Ovary (tissue), 9 donors: Measurements from ENCODE around the gene TEX44. TPM values are rescaled to one million over a fixed set of nuclear protein-coding genes. Genes with fewer than 3 reads are reported as not detected.

ENCODE experiments used
- DNase-seq, 5 donors: peaks; one replicate each; pipeline ENCODE4 v3.0.0-alpha.2; 2019 to 2020
- H3K27ac ChIP-seq, 2 donors: fragments of 200-600 bp; one replicate each; pipeline versions ENCODE4 v1.5.1 to v1.8.0; 2019 to 2022
- H3K27me3 ChIP-seq: fragments of 200-600 bp; one replicate; pipeline ENCODE4 v1.8.0; 2022
- H3K36me3 ChIP-seq: fragments of 200-600 bp; sonication (generic); one replicate; pipeline ENCODE4 v1.5.1; 2019
- H3K4me1 ChIP-seq: one replicate; pipeline ENCODE4 v1.8.1; 2013; ENCODE audit warnings: mild to moderate bottlenecking, moderate library complexity; ENCODE audit not compliant: insufficient read depth
- H3K4me3 ChIP-seq: fragments of 200-600 bp; sonication (generic); one replicate; pipeline ENCODE4 v1.5.1; 2017
- H3K9me3 ChIP-seq, 2 donors: fragments of 200-600 bp in 1 of 2; sonication (generic) in 1 of 2; one replicate each; pipeline versions ENCODE4 v1.5.1 to v1.8.1; 2013 to 2019; ENCODE audit warnings: mild to moderate bottlenecking in 1 of 2, moderate library complexity in 1 of 2
- EP300 ChIP-seq: sonication (generic); formaldehyde crosslinking; IDR thresholded peaks from one replicate; pipeline ENCODE4 v1.6.1; 2017; ENCODE audit warnings: antibody characterized with exemption
- POLR2A ChIP-seq: fragments of 450-650 bp; IDR thresholded peaks from one replicate; pipeline ENCODE4 v1.6.1; 2017; ENCODE audit warnings: antibody characterized with exemption, mild to moderate bottlenecking, moderate library complexity
- WGBS, 3 donors: extraction: QIAGEN DNeasy Blood & Tissue Kit in 1 of 3; methylation state at CpG; one replicate each; pipeline versions ENCODE4 v1.1.5 to v1.1.7; 2013 to 2017; 5-methylcytosine and 5-hydroxymethylcytosine counted together
- intact Hi-C, 4 donors: fragments of 100-400 bp; cut with DNase I; formaldehyde crosslinking; loops; one replicate each; pipeline versions ENCODE4 v1.11.0 to v1.15.1; 2022 to 2023
- polyA plus RNA-seq, 2 donors: library from polyadenylated mRNA; stranded (reverse); fragments of 200-250 nt in 1 of 2; fragments of 350-450 nt in 1 of 2; fragmentation: Illumina TruSeq in 1 of 2; extraction: RNeasy Lipid Tissue Mini Kit (QIAGEN cat#74804) in 1 of 2; gene quantifications; one replicate each; pipeline ENCODE4 v1.2.3, GENCODE V29; 2013 to 2014
- total RNA-seq, 7 donors: library from RNA; depleted of rRNA in 2 of 7; stranded (reverse); fragments of >200 nt in 2 of 7; fragmentation: NEBNext Ultra II Directional in 3 of 7; extraction: Animal tissue kit (Norgen Biotek cat#: 25700) in 3 of 7; gene quantifications; one replicate each; pipeline versions ENCODE4 v1.1.0 to v1.2.4, GENCODE V29; 2016 to 2023
- TF ChIP-seq, protein P1 (sequence below), 3 donors: fragments of 450-650 bp in 2 of 3; fragments of 200-600 bp in 1 of 3; IDR thresholded peaks; one replicate each; pipeline versions ENCODE4 v1.5.1 to v1.8.0; 2016 to 2022; ENCODE audit warnings: antibody characterized with exemption in 3 of 3, mild to moderate bottlenecking in 1 of 3
- donor health status: DM: no; HTN: no; CAD: no; lungs with moderate emphysema.
- donor health status: DM: no; HTN: no; CAD: no.
- donor health status: Bipolar disorder and iron deficiency.
- donor health status: DM: yes; HTN: yes; CAD: no.
- donor health status: DM: no; HTN: no; CAD: no.
- donor health status: DM: yes; HTN: yes; CAD: no.

TEX44 gene
- total and polyA plus RNA-seq, 9 donors: not detected

DNA sequence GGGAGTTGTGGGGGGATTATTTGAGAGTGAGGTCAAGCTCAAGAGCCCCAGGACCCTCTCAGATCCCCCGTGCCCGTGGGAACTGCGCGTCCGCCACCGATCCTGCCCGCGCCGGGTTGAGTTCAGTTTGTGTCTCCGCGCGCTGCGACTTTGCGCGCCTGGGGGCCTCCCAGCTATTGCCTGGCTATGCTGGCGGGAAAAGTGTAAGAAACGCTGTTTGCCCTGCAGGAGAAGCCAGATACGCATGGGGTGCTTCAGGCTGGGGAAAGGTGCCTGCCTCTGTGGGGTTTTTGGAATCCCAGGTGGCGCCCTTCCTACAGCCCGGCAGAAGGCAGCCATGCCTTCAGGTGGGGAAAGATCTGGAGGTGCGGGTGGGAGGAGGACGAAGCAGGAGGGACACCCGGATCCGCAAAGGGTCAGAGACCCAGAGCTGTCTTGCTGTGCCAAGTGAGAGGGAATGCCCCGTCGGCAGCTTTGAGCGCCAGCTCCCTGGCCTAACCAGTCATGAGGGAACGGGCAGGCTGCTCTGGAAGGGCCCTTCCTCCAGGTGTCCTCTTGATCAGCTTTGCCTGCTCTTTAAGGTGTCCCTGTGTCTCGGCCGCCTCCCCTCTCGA is 22.5 kb downstream of the TEX44 start:
- TF ChIP-seq, protein P1, sequence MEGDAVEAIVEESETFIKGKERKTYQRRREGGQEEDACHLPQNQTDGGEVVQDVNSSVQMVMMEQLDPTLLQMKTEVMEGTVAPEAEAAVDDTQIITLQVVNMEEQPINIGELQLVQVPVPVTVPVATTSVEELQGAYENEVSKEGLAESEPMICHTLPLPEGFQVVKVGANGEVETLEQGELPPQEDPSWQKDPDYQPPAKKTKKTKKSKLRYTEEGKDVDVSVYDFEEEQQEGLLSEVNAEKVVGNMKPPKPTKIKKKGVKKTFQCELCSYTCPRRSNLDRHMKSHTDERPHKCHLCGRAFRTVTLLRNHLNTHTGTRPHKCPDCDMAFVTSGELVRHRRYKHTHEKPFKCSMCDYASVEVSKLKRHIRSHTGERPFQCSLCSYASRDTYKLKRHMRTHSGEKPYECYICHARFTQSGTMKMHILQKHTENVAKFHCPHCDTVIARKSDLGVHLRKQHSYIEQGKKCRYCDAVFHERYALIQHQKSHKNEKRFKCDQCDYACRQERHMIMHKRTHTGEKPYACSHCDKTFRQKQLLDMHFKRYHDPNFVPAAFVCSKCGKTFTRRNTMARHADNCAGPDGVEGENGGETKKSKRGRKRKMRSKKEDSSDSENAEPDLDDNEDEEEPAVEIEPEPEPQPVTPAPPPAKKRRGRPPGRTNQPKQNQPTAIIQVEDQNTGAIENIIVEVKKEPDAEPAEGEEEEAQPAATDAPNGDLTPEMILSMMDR (IDR thresholded peaks at IDR 0.05): no peak
- TF ChIP-seq EP300 (no peak), POLR2A (no peak)
- no peaks in the 10 kb centered on the region for H3K9me3 ChIP-seq
- peaks cover 9% of the 10 kb centered on the region for H3K4me1 ChIP-seq
- H3K27ac ChIP-seq: peak overlapping the region; percentile 84 to 99
- DNase-seq: peak in 4 of 5 donors; percentile 44 to 60 (median 50)
- no peaks in the 10 kb centered on the region for H3K36me3 ChIP-seq
- intact Hi-C loops: no loop called here
- WGBS, 3 donors: 42 to 67% (median 51%) methylated on average over 31 of the region's 31 CpGs
- H3K4me3 ChIP-seq: peak overlapping the region; percentile 36
- H3K27me3 ChIP-seq: no peaks in the 10 kb centered on the region

DNA sequence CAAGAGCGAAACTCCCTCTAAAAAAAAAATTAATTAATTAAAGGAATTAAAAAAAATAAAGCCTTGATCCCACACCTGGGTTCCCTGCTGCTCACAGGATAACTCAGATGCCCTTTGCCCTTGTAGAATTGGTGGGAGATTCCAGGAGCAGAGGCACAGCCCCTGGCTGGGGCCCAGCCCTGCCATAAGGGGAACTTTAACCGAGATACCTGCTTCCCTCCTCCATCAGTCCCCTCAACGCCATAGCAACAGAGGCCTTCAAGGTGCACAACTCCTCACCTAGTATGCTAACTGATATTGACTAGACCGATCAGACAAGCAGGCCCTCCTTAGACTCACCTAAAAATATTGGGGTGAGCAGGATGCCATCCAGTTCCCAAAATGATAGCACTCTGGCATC is 23.6 kb downstream of the TEX44 start:
- no peak for DNase-seq
- 93 to 98% (median 95%) methylated on average over 4 of the region's 4 CpGs for WGBS, 3 donors
- no peak overlapping the region for H3K27ac ChIP-seq
- no peaks in the 10 kb centered on the region for H3K9me3 ChIP-seq
- TF ChIP-seq EP300 (no peak), POLR2A (no peak)
- TF ChIP-seq, protein P1 (IDR thresholded peaks at IDR 0.05): no peak
- peaks cover 9% of the 10 kb centered on the region for H3K4me1 ChIP-seq
- H3K27me3 ChIP-seq: no peaks in the 10 kb centered on the region
- intact Hi-C loops: no loop called here
- no peak overlapping the region for H3K4me3 ChIP-seq
- H3K36me3 ChIP-seq: no peaks in the 10 kb centered on the region

DNA sequence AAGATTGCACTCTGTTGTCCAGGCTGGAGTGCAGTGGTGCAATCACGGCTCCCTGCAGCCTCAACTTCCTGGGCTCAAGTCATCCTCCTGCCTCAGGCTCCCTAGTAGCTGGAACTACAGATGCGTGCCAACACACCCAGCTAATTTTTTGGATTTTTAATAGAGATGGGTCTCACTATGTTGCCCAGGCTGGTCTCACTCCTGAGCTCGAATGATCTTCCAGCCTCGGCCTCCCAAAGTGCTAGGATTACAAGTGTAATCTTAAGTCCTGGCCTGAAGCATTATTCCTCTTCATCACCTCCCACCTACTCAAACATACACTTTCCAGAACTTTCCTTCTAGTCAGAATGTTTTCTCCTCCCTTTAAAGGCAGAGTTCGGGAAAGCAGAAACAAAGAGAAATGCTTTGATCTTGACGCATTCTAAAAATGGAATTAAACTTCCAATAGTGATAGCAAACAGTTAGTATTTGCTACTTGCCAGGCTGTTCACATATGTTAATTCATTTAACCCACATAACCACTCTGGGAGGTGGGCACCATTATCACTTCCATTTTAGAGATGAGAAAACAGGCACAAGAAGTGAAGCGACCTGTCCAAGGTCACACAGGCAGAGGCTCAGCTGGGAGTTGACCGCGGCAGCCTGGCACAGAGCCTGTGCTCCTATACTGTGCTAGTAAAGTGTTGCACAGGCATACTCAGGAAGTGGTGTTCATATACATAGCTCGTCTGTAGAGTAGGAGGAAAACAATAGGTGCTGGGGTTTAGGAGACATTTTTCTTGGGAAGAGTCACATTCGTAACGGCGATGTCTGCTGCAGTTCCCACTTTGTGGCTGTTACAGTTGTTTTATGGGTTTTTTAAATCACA is 24.6 kb downstream of the TEX44 start:
- H3K9me3 ChIP-seq: no peaks in the 10 kb centered on the region
- DNase-seq: no peak
- H3K4me1 ChIP-seq: peaks cover 6% of the 10 kb centered on the region
- intact Hi-C loops: no loop called here
- no peak overlapping the region for H3K4me3 ChIP-seq
- WGBS, 3 donors: 44 to 53% (median 50%) methylated on average over 13 of the region's 13 CpGs
- no peaks in the 10 kb centered on the region for H3K36me3 ChIP-seq
- no peaks in the 10 kb centered on the region for H3K27me3 ChIP-seq
- TF ChIP-seq POLR2A (no peak), EP300 (no peak)
- TF ChIP-seq, protein P1 (IDR thresholded peaks at IDR 0.05): no peak
- H3K27ac ChIP-seq: no peak overlapping the region

DNA sequence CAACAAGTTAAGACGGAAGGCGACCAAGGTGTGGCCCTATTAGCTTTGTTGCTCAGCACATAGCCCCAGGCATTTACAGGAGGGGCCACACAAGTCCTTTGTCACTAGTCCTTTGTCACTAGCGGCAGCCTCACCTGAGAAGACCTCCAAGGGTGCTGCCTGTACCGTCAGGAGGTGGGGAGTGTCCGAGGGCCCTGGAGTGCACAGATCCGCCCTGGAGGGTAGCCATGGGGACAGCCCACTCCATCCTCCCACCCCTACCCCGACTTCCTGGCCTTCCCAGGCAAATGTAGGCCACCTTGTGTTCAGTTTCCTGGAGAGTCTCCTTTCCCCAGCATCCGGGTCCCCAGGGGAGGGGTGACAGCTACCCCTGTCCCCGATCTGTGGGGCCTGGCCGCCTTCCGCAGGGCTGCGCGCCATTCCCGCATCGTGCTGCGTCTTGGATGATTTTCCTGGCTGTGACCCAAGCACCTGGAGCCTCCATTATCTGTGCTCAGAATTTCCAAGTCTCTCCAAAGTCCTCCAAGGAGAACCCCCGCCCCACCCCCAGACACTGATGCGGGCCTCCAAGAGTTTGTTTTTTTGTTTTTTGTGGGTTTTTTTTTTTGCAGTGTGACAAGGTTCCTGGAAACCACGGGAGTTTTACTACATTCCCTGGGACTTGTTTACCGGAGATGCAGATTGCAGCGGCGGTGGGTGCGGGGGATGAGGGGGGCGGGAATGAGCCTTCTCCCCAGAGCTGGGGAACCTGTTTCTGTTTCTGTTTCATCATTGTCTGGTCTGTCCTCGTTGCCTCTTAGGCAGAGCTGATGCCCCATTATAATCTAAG is 28.6 kb downstream of the TEX44 start:
- Histone ChIP-seq H3K27me3 (no peaks in the 10 kb centered on the region), H3K4me3 (peak overlapping the region; percentile 25), H3K4me1 (no peaks in the 10 kb centered on the region), H3K9me3 (no peaks in the 10 kb centered on the region), H3K27ac (peak overlapping the region; percentile 70 to 88), H3K36me3 (no peaks in the 10 kb centered on the region)
- 17 to 20% (median 19%) methylated on average over 25 of the region's 25 CpGs for WGBS, 3 donors
- DNase-seq: peak; percentile 66 to 84 (median 75)
- intact Hi-C loops: no loop called here
- peak; percentile 19 for TF ChIP-seq EP300
- TF ChIP-seq POLR2A: no peak
